HepG2 (cell line): ENCODE measurements around the gene VPS25. TPM values are rescaled to one million over a fixed set of nuclear protein-coding genes. Genes with fewer than 3 reads are reported as not detected.
A peak's percentile ranks its signal among the peaks of the same experiment; 100 is the strongest.

Source experiments
- ADNP ChIP-seq: sonication (generic); formaldehyde crosslinking; IDR thresholded peaks from 2 replicates; pipeline ENCODE4 v1.4.0; 2020; ENCODE audit warnings: missing genetic modification reagents
- ARID3A ChIP-seq: IDR thresholded peaks from 2 replicates; pipeline ENCODE4 v1.6.1; 2012; ENCODE audit warnings: low read depth, low read length, improper control_type of control experiment
- ARNT ChIP-seq: fragments of 450-650 bp; IDR thresholded peaks from 2 replicates; pipeline ENCODE4 v1.6.1; 2017
- EEA1 ChIP-seq: sonication (generic); formaldehyde crosslinking; IDR thresholded peaks from 2 replicates; pipeline ENCODE4 v1.5.1; 2020; ENCODE audit warnings: mild to moderate bottlenecking, missing genetic modification reagents, borderline replicate concordance
- FOXK1 ChIP-seq: sonication (generic); formaldehyde crosslinking; IDR thresholded peaks from 2 replicates; pipeline ENCODE4 v1.4.0; 2020; ENCODE audit warnings: low read depth, missing genetic modification reagents, borderline replicate concordance
- RFX3 ChIP-seq: IDR thresholded peaks from 2 replicates; pipeline ENCODE4 v1.6.1; 2016; ENCODE audit warnings: missing biosample characterization, missing genetic modification reagents
- ZBTB44 ChIP-seq: sonication (generic); formaldehyde crosslinking; IDR thresholded peaks from 2 replicates; pipeline ENCODE4 v1.4.0; 2020; ENCODE audit warnings: missing genetic modification reagents
- ZNF775 ChIP-seq: sonication (generic); formaldehyde crosslinking; IDR thresholded peaks from 2 replicates; pipeline ENCODE4 v1.4.0; 2020; ENCODE audit warnings: missing genetic modification reagents, mild to moderate bottlenecking, moderate library complexity, borderline replicate concordance
- ZNF891 ChIP-seq: sonication (generic); formaldehyde crosslinking; IDR thresholded peaks from 2 replicates; pipeline ENCODE4 v1.5.0; 2020; ENCODE audit warnings: mild to moderate bottlenecking, missing genetic modification reagents
- ZSCAN29 ChIP-seq: sonication (generic); formaldehyde crosslinking; conservative IDR thresholded peaks from 2 replicates; pipeline ENCODE4 v1.4.0; 2020; ENCODE audit warnings: mild to moderate bottlenecking, missing genetic modification reagents
- polyA plus RNA-seq, 8 experiments: library from polyadenylated mRNA; depleted of rRNA in 3 of 8; stranded (reverse) in 7 of 8; unstranded in 1 of 8; fragments of >200 nt; fragmentation: Illumina TruSeq in 4 of 8; extraction: Trizol in 4 of 8; gene quantifications; 2 replicates each; pipeline versions ENCODE4 v1.2.1 to v1.2.3, GENCODE V29; 2011 to 2016; ENCODE audit warnings: low read depth in 4 of 8, missing spikeins in 1 of 8, mixed read lengths in 1 of 8; ENCODE audit not compliant: insufficient read depth in 1 of 8
- total RNA-seq, 5 experiments: library from RNA; depleted of rRNA; stranded (reverse); fragments of >200 nt; fragmentation: Illumina TruSeq; extraction: Trizol; gene quantifications; 2 replicates each; pipeline ENCODE4 v1.2.3, GENCODE V29; 2016; ENCODE audit warnings: low read depth in 1 of 5
- TF ChIP-seq, protein P1 (sequence below): sonication (generic); formaldehyde crosslinking; IDR thresholded peaks from 2 replicates; pipeline ENCODE4 v1.4.0; 2020; ENCODE audit warnings: missing genetic modification reagents
- TF ChIP-seq, protein P2 (sequence below): fragments of 450-650 bp; IDR thresholded peaks from 2 replicates; pipeline ENCODE4 v1.6.1; 2017
- TF ChIP-seq, protein P3 (sequence below): sonication (generic); formaldehyde crosslinking; IDR thresholded peaks from 2 replicates; pipeline ENCODE4 v1.5.1; 2020; ENCODE audit warnings: mild to moderate bottlenecking, moderate library complexity, missing genetic modification reagents

Gene VPS25
- total and polyA plus RNA-seq, 2 of the 13 experiments (the other 11 are each of a cell fraction or from before 2014, with no cell fraction given): 161 to 249 TPM

GRCh38 chr17:42798383-42799380, 25.4 kb downstream of the VPS25 start, which contains the start of the genes CNTD1 and COA3 (continued):
- TF ChIP-seq RFX3 (CRISPR knock-in tag) (no peak; the same call in 1 of the 2 replicates), ARID3A (no peak), ARNT (no peak), EEA1 (CRISPR knock-in tag) (no peak), ZNF891 (CRISPR knock-in tag) (peak; percentile 76), ZBTB44 (CRISPR knock-in tag) (0 out of 2 replicates have a peak, but pooled peaks have one; percentile 28), ADNP (CRISPR knock-in tag) (no peak), ZSCAN29 (CRISPR knock-in tag) (peak; percentile 59; the same call in 1 of the 2 replicates), FOXK1 (CRISPR knock-in tag) (peak; percentile 95), ZNF775 (peak; percentile 57; the same call in 1 of the 2 replicates)
- TF ChIP-seq, protein P1, sequence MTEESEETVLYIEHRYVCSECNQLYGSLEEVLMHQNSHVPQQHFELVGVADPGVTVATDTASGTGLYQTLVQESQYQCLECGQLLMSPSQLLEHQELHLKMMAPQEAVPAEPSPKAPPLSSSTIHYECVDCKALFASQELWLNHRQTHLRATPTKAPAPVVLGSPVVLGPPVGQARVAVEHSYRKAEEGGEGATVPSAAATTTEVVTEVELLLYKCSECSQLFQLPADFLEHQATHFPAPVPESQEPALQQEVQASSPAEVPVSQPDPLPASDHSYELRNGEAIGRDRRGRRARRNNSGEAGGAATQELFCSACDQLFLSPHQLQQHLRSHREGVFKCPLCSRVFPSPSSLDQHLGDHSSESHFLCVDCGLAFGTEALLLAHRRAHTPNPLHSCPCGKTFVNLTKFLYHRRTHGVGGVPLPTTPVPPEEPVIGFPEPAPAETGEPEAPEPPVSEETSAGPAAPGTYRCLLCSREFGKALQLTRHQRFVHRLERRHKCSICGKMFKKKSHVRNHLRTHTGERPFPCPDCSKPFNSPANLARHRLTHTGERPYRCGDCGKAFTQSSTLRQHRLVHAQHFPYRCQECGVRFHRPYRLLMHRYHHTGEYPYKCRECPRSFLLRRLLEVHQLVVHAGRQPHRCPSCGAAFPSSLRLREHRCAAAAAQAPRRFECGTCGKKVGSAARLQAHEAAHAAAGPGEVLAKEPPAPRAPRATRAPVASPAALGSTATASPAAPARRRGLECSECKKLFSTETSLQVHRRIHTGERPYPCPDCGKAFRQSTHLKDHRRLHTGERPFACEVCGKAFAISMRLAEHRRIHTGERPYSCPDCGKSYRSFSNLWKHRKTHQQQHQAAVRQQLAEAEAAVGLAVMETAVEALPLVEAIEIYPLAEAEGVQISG (CRISPR knock-in tag): peak; percentile 95
- TF ChIP-seq, protein P2, sequence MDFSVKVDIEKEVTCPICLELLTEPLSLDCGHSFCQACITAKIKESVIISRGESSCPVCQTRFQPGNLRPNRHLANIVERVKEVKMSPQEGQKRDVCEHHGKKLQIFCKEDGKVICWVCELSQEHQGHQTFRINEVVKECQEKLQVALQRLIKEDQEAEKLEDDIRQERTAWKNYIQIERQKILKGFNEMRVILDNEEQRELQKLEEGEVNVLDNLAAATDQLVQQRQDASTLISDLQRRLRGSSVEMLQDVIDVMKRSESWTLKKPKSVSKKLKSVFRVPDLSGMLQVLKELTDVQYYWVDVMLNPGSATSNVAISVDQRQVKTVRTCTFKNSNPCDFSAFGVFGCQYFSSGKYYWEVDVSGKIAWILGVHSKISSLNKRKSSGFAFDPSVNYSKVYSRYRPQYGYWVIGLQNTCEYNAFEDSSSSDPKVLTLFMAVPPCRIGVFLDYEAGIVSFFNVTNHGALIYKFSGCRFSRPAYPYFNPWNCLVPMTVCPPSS: no peak
- TF ChIP-seq, protein P3, sequence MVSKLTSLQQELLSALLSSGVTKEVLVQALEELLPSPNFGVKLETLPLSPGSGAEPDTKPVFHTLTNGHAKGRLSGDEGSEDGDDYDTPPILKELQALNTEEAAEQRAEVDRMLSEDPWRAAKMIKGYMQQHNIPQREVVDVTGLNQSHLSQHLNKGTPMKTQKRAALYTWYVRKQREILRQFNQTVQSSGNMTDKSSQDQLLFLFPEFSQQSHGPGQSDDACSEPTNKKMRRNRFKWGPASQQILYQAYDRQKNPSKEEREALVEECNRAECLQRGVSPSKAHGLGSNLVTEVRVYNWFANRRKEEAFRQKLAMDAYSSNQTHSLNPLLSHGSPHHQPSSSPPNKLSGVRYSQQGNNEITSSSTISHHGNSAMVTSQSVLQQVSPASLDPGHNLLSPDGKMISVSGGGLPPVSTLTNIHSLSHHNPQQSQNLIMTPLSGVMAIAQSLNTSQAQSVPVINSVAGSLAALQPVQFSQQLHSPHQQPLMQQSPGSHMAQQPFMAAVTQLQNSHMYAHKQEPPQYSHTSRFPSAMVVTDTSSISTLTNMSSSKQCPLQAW (CRISPR knock-in tag): peak; percentile 97
